Tibial nerve (tissue), 4 donors: ENCODE measurements around the gene MED12. TPM values are rescaled to one million over a fixed set of nuclear protein-coding genes. Genes with fewer than 3 reads are reported as not detected.

Experiments used
- DNase-seq, 2 donors: peaks; one replicate each; pipeline ENCODE4 v3.0.0-alpha.2; 2019; ENCODE audit warnings: low spot score in 2 of 2
- H3K27ac ChIP-seq, 4 donors: fragments of 200-600 bp; sonication (generic) in 3 of 4; one replicate each; pipeline ENCODE4 v1.5.1; 2017 to 2019; ENCODE audit warnings: mild to moderate bottlenecking in 1 of 4
- H3K27me3 ChIP-seq, 2 donors: fragments of 200-600 bp; sonication (generic) in 1 of 2; one replicate each; pipeline versions ENCODE4 v1.5.1 to v1.6.0; 2017 to 2019
- H3K36me3 ChIP-seq, 3 donors: fragments of 200-600 bp; sonication (generic); one replicate each; pipeline ENCODE4 v1.5.1; 2018 to 2019
- H3K4me1 ChIP-seq, 4 donors: fragments of 200-600 bp; sonication (generic) in 3 of 4; one replicate each; pipeline ENCODE4 v1.5.1; 2017 to 2019
- H3K4me3 ChIP-seq, 4 donors: fragments of 200-600 bp; sonication (generic) in 3 of 4; one replicate each; pipeline ENCODE4 v1.5.1; 2017 to 2019; ENCODE audit warnings: mild to moderate bottlenecking in 1 of 4, moderate library complexity in 1 of 4
- H3K9me3 ChIP-seq, 4 donors: fragments of 200-600 bp; sonication (generic) in 3 of 4; one replicate each; pipeline ENCODE4 v1.5.1; 2017 to 2019
- EP300 ChIP-seq, 2 donors: sonication (generic); formaldehyde crosslinking; IDR thresholded peaks; one replicate each; pipeline ENCODE4 v1.6.1; 2017; ENCODE audit warnings: antibody characterized with exemption in 2 of 2, mild to moderate bottlenecking in 1 of 2
- POLR2A ChIP-seq, 2 donors: fragments of 450-650 bp; IDR thresholded peaks; one replicate each; pipeline ENCODE4 v1.6.1; 2017; ENCODE audit warnings: antibody characterized with exemption in 2 of 2, mild to moderate bottlenecking in 2 of 2, moderate library complexity in 2 of 2
- WGBS, 2 donors: methylation state at CpG; one replicate each; pipeline ENCODE4 v1.1.5; 2018; 5-methylcytosine and 5-hydroxymethylcytosine counted together
- total RNA-seq, 4 donors: library from RNA; depleted of rRNA; stranded (reverse); fragments of >200 nt; gene quantifications; one replicate each; pipeline ENCODE4 v1.1.0, GENCODE V29; 2016
- TF ChIP-seq, protein P1 (sequence below), 5 experiments: fragments of 200-600 bp in 3 of 5; fragments of 450-650 bp in 2 of 5; sonication (generic) in 3 of 5; IDR thresholded peaks; one replicate each; pipeline ENCODE4 v1.5.1; 2016 to 2019; ENCODE audit warnings: antibody characterized with exemption in 5 of 5, mild to moderate bottlenecking in 3 of 5, moderate library complexity in 2 of 5

MED12 gene
- total RNA-seq, 4 donors from 2014 or later = 30.8 to 65.8 (median 48.3) TPM

DNA sequence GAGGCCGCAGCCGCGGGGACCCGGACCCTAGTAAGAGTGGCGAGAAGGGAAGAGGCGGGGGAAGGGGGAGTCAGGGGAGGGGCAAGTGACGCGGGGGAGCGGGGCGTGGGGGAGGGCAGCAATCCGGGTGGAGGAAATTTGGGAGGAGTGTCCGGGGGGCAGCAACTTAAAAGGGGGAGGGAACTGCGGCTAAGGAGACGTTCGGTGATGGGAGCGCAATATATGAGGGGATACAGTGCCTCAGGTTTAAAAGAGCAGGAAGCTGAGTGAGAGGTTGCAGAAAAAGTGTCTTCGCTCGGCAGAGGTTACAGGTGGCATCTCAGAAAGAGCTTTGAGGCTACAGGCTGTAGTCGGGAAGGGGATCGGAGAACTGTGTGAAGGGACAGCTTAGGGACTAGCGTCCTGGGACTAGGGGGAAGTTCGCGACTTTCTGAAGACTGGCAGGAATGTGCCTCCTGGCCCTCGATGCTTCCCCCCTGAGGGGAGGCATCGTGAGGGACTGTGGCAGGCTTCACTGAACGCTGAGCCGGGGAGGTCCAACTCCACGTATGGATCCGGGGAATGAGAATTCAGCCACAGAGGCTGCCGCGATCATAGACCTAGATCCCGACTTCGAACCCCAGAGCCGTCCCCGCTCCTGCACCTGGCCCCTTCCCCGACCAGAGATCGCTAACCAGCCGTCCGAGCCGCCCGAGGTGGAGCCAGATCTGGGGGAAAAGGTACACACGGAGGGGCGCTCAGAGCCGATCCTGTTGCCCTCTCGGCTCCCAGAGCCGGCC is 22.2 kb upstream of the MED12 start:
- H3K4me1 ChIP-seq = peaks cover 0 to 26% (median 3%) of the 10 kb centered on the region in 4 donors
- no peaks in the 10 kb centered on the region for H3K36me3 ChIP-seq
- H3K9me3 ChIP-seq = no peaks in the 10 kb centered on the region
- peaks cover 0 to 7% of the 10 kb centered on the region in 2 donors for H3K27me3 ChIP-seq
- 2 to 22% methylated on average over 13 to 41 of the region's 46 CpGs for WGBS, 2 donors
- H3K27ac ChIP-seq = peak overlapping the region; percentile 73 to 89 (median 83)
- peak in 1 of 2 donors; percentile 47 for TF ChIP-seq POLR2A (IDR thresholded peaks at IDR 0.05)
- TF ChIP-seq, protein P1, sequence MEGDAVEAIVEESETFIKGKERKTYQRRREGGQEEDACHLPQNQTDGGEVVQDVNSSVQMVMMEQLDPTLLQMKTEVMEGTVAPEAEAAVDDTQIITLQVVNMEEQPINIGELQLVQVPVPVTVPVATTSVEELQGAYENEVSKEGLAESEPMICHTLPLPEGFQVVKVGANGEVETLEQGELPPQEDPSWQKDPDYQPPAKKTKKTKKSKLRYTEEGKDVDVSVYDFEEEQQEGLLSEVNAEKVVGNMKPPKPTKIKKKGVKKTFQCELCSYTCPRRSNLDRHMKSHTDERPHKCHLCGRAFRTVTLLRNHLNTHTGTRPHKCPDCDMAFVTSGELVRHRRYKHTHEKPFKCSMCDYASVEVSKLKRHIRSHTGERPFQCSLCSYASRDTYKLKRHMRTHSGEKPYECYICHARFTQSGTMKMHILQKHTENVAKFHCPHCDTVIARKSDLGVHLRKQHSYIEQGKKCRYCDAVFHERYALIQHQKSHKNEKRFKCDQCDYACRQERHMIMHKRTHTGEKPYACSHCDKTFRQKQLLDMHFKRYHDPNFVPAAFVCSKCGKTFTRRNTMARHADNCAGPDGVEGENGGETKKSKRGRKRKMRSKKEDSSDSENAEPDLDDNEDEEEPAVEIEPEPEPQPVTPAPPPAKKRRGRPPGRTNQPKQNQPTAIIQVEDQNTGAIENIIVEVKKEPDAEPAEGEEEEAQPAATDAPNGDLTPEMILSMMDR (IDR thresholded peaks at IDR 0.05) = no peak
- DNase-seq = peak; percentile 23 to 53
- peak overlapping the region; percentile 44 to 65 (median 57) for H3K4me3 ChIP-seq

DNA sequence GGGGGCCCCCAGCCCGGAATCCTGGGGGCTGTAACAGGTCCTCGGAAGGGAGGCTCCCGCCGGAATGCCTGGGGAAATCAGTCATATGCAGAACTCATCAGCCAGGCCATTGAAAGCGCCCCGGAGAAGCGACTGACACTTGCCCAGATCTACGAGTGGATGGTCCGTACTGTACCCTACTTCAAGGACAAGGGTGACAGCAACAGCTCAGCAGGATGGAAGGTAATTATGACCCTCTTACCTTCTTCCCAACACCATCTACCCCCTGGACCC is 21.7 kb upstream of the MED12 start:
- no peak for TF ChIP-seq EP300 (IDR thresholded peaks at IDR 0.05)
- TF ChIP-seq POLR2A (IDR thresholded peaks at IDR 0.05) = no peak
- TF ChIP-seq, protein P1 (IDR thresholded peaks at IDR 0.05) = no peak
- peaks cover 0 to 26% (median 3%) of the 10 kb centered on the region in 4 donors for H3K4me1 ChIP-seq
- peak overlapping the region; percentile 73 to 89 (median 83) for H3K27ac ChIP-seq
- DNase-seq = no peak
- no peaks in the 10 kb centered on the region for H3K9me3 ChIP-seq
- peak overlapping the region; percentile 44 to 65 (median 57) for H3K4me3 ChIP-seq
- no peaks in the 10 kb centered on the region for H3K36me3 ChIP-seq
- H3K27me3 ChIP-seq = peaks cover 0 to 7% of the 10 kb centered on the region in 2 donors
- WGBS, 2 donors = 20 to 31% methylated on average over 1 to 7 of the region's 9 CpGs

DNA sequence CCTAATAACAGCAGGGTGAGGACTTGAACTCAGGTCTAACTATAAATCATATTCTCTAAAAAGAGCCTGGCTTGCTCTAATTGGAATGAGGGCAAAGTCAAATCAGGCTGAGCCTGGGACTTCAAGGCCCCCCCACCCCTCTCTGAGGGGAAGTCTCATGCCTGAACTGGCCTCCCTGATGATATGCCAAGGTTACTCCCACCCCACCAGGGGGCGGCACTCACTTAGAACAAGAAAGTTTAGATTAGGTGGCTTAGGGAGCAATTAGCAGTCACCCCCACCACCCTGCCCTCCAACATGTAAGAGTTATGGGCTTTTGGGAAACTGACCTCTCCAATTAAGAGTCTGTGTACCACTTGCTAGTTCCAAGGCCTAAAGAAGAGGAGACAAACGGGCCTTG is 20.1 kb upstream of the MED12 start:
- no peaks in the 10 kb centered on the region for H3K36me3 ChIP-seq
- peak; percentile 42 to 61 for DNase-seq
- no peak overlapping the region for H3K4me3 ChIP-seq
- H3K4me1 ChIP-seq = peaks cover 0 to 34% (median 3%) of the 10 kb centered on the region in 4 donors
- no peak for TF ChIP-seq EP300 (IDR thresholded peaks at IDR 0.05)
- TF ChIP-seq, protein P1 (IDR thresholded peaks at IDR 0.05) = peak; percentile 23 to 60 (median 41)
- H3K27ac ChIP-seq = peak overlapping the region in 1 of 4 donors; percentile 89
- no peaks in the 10 kb centered on the region for H3K9me3 ChIP-seq
- H3K27me3 ChIP-seq = peaks cover 0 to 7% of the 10 kb centered on the region in 2 donors
- 3 to 30% methylated on average over 2 of the region's 2 CpGs for WGBS, 2 donors

DNA sequence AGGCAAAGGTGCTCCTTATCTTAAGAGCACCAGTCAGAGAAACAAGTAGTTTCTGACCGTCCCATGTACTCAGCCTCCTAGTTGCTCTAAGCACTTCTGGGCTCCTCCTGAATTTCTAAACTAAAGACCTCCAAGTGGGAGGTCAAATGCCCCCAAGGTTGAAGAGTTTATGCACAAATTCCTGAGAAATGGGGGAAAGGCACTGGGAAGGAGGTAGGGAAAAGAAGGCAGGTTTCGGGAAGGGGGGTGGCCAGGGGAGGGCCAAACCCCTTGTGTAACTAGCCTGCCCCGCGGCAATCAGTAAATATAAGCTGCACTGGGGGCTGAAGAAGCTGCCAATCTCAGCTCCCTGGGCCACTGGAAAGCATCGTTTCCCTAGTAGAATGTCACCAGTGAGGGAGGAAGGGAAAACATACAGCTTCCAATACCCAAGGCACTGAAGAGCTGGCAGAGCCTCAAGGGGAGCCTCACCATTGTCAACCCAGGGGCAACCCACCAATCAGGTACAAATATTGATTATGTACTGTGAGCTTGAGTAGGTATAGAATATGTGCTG is 19.4 kb upstream of the MED12 start:
- Histone ChIP-seq H3K9me3 (no peaks in the 10 kb centered on the region), H3K4me1 (peaks cover 0 to 42% (median 6%) of the 10 kb centered on the region in 4 donors), H3K27me3 (peaks cover 0 to 7% of the 10 kb centered on the region in 2 donors), H3K4me3 (no peak overlapping the region), H3K36me3 (no peaks in the 10 kb centered on the region), H3K27ac (peak overlapping the region in 1 of 4 donors; percentile 89)
- 41 to 57% methylated on average over 5 of the region's 5 CpGs for WGBS, 2 donors
- TF ChIP-seq POLR2A (IDR thresholded peaks at IDR 0.05) (no peak), EP300 (IDR thresholded peaks at IDR 0.05) (no peak)
- TF ChIP-seq, protein P1 (IDR thresholded peaks at IDR 0.05) = no peak
- DNase-seq = no peak

DNA sequence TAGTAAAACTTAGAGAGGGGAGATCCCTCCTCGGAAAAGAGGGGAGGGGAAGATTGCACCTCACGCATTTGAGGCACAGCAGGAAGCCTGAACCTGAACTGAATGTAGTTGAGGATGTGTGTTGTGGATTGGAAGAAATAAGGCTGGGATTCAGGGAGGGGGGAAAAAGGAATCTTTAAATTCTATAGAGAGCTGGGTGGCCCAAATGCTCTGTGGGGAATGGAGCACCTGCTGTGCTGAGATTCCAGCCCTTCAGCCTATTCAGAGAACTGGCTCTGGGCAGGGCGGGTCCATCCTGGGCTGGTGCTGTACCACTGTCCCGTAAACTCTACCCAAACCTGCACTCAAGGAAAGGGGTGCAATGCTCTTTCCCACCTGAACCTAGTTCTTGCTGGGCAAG is 18.7 kb upstream of the MED12 start:
- WGBS, 2 donors = 61 to 68% methylated on average over 2 to 4 of the region's 4 CpGs
- Histone ChIP-seq H3K4me3 (no peak overlapping the region), H3K27me3 (peaks cover 0 to 7% of the 10 kb centered on the region in 2 donors), H3K4me1 (peaks cover 0 to 47% (median 6%) of the 10 kb centered on the region in 4 donors), H3K27ac (no peak overlapping the region), H3K36me3 (no peaks in the 10 kb centered on the region), H3K9me3 (no peaks in the 10 kb centered on the region)
- DNase-seq = no peak
- TF ChIP-seq EP300 (IDR thresholded peaks at IDR 0.05) (no peak), POLR2A (IDR thresholded peaks at IDR 0.05) (no peak)
- TF ChIP-seq, protein P1 (IDR thresholded peaks at IDR 0.05) = no peak
